Stimulated activated CD8-positive, alpha-beta memory T cell treated with anti-CD3 and anti-CD28 coated beads, Interleukin-4, amount 100 ng/mL, for 24 hours (primary cell): Measurements from ENCODE around the gene ADGRF3.
"Not testable (repeated sequence)": the region's sequence is repeated elsewhere in the genome, so short reads cannot be mapped to it uniquely, and the experiment has no call there.

ENCODE experiments used
- DNase-seq: peaks from one replicate; pipeline ENCODE4 v3.0.0-alpha.2; 2020; ENCODE audit warnings: low read depth

Gene ADGRF3

GRCh38 chr2:26316041-26316440, 30.5 kb downstream of the ADGRF3 start:
- no peak for DNase-seq

GRCh38 chr2:26314243-26314642, 32.3 kb downstream of the ADGRF3 start:
- DNase-seq = no peak

GRCh38 chr2:26313446-26313845, 33.1 kb downstream of the ADGRF3 start:
- DNase-seq = no peak

GRCh38 chr2:26312471-26312870, 34.1 kb downstream of the ADGRF3 start:
- DNase-seq = no peak

GRCh38 chr2:26309921-26310320, 36.7 kb downstream of the ADGRF3 start:
- DNase-seq = no peak

- no peak for DNase-seq
Measured at GRCh38 chr2:26305540-26305939, 41.0 kb downstream of the ADGRF3 start.

GRCh38 chr2:26305094-26305493, 41.5 kb downstream of the ADGRF3 start:
- not testable (repeated sequence) for DNase-seq

- no peak for DNase-seq
Measured at GRCh38 chr2:26302846-26303245, 43.7 kb downstream of the ADGRF3 start.

- no peak for DNase-seq
Measured at GRCh38 chr2:26300234-26300925, 46.2 kb downstream of the ADGRF3 start.

- no peak for DNase-seq
Measured at GRCh38 chr2:26299471-26300101, 47.0 kb downstream of the ADGRF3 start.

GRCh38 chr2:26298638-26299393, 47.8 kb downstream of the ADGRF3 start:
- DNase-seq = no peak

- no peak for DNase-seq
Measured at GRCh38 chr2:26298286-26298637, 48.3 kb downstream of the ADGRF3 start.

GRCh38 chr2:26297061-26297460, 49.5 kb downstream of the ADGRF3 start:
- DNase-seq = no peak

GRCh38 chr2:26295511-26295910, 51.1 kb downstream of the ADGRF3 start:
- no peak for DNase-seq

GRCh38 chr2:26292646-26293045, 53.9 kb downstream of the ADGRF3 start:
- no peak for DNase-seq

- DNase-seq = no peak
Measured at GRCh38 chr2:26290001-26290400, 56.6 kb downstream of the ADGRF3 start.

GRCh38 chr2:26285931-26286330, 60.7 kb downstream of the ADGRF3 start:
- no peak for DNase-seq

- DNase-seq = no peak
Measured at GRCh38 chr2:26284132-26284531, 62.5 kb downstream of the ADGRF3 start.

- no peak for DNase-seq
Measured at GRCh38 chr2:26283606-26284005, 63.0 kb downstream of the ADGRF3 start.

GRCh38 chr2:26281226-26281625, 65.4 kb downstream of the ADGRF3 start:
- DNase-seq = no peak

GRCh38 chr2:26279886-26280285, 66.7 kb downstream of the ADGRF3 start:
- DNase-seq = no peak

- no peak for DNase-seq
Measured at GRCh38 chr2:26276484-26277227, 69.9 kb downstream of the ADGRF3 start.
